DND-41 (cell line): ENCODE measurements around the gene CCL17.

Experiments
- CTCF ChIP-seq: IDR thresholded peaks from 2 replicates; pipeline ENCODE4 v1.5.1; 2012; ENCODE audit warnings: borderline replicate concordance, low read length, moderate library complexity, mild to moderate bottlenecking; ENCODE audit not compliant: poor library complexity, severe bottlenecking; ENCODE audit errors: extremely low read depth
- EZH2 ChIP-seq: IDR thresholded peaks from 3 replicates; pipeline ENCODE4 v1.6.1; 2012; ENCODE audit warnings: borderline replicate concordance, low read depth, mild to moderate bottlenecking, moderate library complexity, low read length, inconsistent platforms; ENCODE audit not compliant: severe bottlenecking

DNA sequence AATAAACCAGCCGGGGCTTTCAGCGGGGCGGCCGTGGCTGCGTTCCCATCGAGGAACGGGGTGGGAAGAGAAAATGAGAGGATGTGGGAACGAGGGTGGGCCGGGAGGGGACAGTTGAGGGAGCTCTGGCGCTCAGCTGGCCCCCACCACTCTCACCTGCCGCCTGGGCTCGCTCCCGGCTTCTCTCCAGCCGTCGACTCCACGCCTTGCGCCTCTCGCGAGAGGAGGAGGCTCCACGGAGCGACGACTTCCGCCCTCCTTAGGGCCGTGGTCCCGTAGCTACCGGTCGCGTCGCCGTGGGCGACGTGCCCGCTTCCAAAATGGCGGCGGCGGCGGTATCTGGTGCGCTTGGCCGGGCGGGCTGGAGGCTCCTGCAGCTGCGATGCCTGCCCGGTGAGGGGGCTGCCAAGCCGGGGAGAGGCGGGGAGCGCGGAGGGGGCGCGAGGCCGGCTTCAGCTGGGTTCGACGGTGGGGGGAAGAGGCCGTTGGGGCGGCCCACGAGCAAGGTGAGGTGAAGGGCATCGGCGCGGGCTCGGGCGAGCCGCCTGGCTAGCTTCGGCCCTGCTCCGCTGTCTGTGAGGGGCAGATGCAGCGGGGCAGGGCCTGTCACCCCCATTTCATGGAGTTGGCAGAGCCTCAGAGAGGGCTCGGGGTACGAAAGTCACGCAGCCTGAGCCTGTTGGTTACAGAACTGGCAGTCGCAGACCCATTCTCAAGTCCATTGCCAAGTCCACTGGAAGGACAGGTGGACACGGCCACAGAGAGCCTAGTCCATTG, 42.8 kb downstream of the CCL17 start, which contains the start of the genes CIAPIN1 and COQ9:
- TF ChIP-seq CTCF (no peak), EZH2 (no peak)
